GM23338 (cell line): ENCODE results near the gene FASTKD3. TPM values are rescaled to one million over a fixed set of nuclear protein-coding genes. Genes with fewer than 3 reads are reported as not detected.

Experiments used
- ATAC-seq: fragments of 200-7000 bp; cut with Tn5 transposase; 3 replicates; pipeline ENCODE4 v1.9.1; 2020
- DNase-seq: peaks from one replicate; pipeline ENCODE4 v3.0.0-alpha.2; 2015; ENCODE audit warnings: low spot score
- H2AFZ ChIP-seq: fragments of 200-600 bp; sonication (generic); 2 replicates; pipeline ENCODE4 v1.8.0; 2016; ENCODE audit warnings: antibody characterized with exemption, mild to moderate bottlenecking, moderate library complexity
- H3F3A ChIP-seq: fragments of 200-600 bp; sonication (generic); replicated peaks from 2 replicates; pipeline ENCODE4 v1.8.0; 2017; ENCODE audit warnings: antibody characterized with exemption, mixed run types, low read depth
- H3K27ac ChIP-seq: fragments of 200-600 bp; sonication (generic); 2 replicates; pipeline ENCODE4 v1.6.1; 2016; ENCODE audit warnings: low read depth
- H3K27me3 ChIP-seq: fragments of 200-600 bp; sonication (generic); 2 replicates; pipeline ENCODE4 v1.8.0; 2016; ENCODE audit warnings: mild to moderate bottlenecking, mixed run types, moderate library complexity; ENCODE audit not compliant: insufficient read depth
- H3K36me3 ChIP-seq: fragments of 200-600 bp; sonication (generic); 2 replicates; pipeline ENCODE4 v1.8.0; 2016; ENCODE audit warnings: mild to moderate bottlenecking; ENCODE audit not compliant: insufficient read depth
- H3K4me1 ChIP-seq: fragments of 200-600 bp; sonication (generic); 2 replicates; pipeline ENCODE4 v1.8.0; 2016; ENCODE audit warnings: mild to moderate bottlenecking, moderate library complexity; ENCODE audit not compliant: insufficient read depth
- H3K4me2 ChIP-seq: fragments of 200-600 bp; sonication (generic); 2 replicates; pipeline ENCODE4 v1.7.1; 2017; ENCODE audit warnings: mixed run types
- H3K4me3 ChIP-seq: fragments of 200-600 bp; sonication (generic); 2 replicates; pipeline ENCODE4 v1.6.1; 2016; ENCODE audit warnings: mixed run types
- H3K79me2 ChIP-seq: fragments of 200-600 bp; sonication (generic); replicated peaks from 2 replicates; pipeline ENCODE4 v1.8.0; 2017; ENCODE audit warnings: mild to moderate bottlenecking; ENCODE audit not compliant: insufficient read depth
- H3K9me2 ChIP-seq: fragments of 200-600 bp; sonication (generic); 2 replicates; pipeline ENCODE4 v1.8.0; 2017; ENCODE audit not compliant: insufficient read depth
- H4K20me1 ChIP-seq: fragments of 200-600 bp; sonication (generic); replicated peaks from 2 replicates; pipeline ENCODE4 v1.8.0; 2017; ENCODE audit warnings: mild to moderate bottlenecking; ENCODE audit not compliant: insufficient read depth
- H3K27ac Mint-ChIP-seq: 2 replicates; pipeline ENCODE4 v1.8.0; 2020; ENCODE audit warnings: inconsistent platforms, mild to moderate bottlenecking, moderate library complexity, mixed read lengths
- H3K27me3 Mint-ChIP-seq: 3 replicates; pipeline ENCODE4 v1.8.0; 2022; ENCODE audit warnings: low read depth, mild to moderate bottlenecking, moderate library complexity, mixed read lengths, inconsistent platforms; ENCODE audit not compliant: insufficient read depth, poor library complexity
- H3K36me3 Mint-ChIP-seq: 3 replicates; pipeline ENCODE4 v1.8.0; 2021; ENCODE audit warnings: low read depth, mild to moderate bottlenecking, inconsistent platforms, moderate library complexity, mixed read lengths
- H3K4me1 Mint-ChIP-seq: 3 replicates; pipeline ENCODE4 v1.8.0; 2020; ENCODE audit warnings: mild to moderate bottlenecking, inconsistent platforms, mixed read lengths
- H3K4me3 Mint-ChIP-seq: 3 replicates; pipeline ENCODE4 v1.8.0; 2021; ENCODE audit warnings: moderate library complexity, mild to moderate bottlenecking, inconsistent platforms, mixed read lengths
- H3K9me3 Mint-ChIP-seq: 3 replicates; pipeline ENCODE4 v1.8.0; 2020; ENCODE audit warnings: moderate library complexity, mild to moderate bottlenecking, inconsistent platforms, mixed read lengths
- ETS1 ChIP-seq: IDR thresholded peaks from 2 replicates; pipeline ENCODE4 v1.6.1; 2016; ENCODE audit warnings: antibody characterized with exemption
- EZH2 ChIP-seq: fragments of 200-600 bp; sonication (generic); IDR thresholded peaks from one replicate; pipeline ENCODE4 v1.8.0; 2017; ENCODE audit warnings: antibody characterized with exemption, mild to moderate bottlenecking, low read depth; ENCODE audit not compliant: unreplicated experiment
- EZH2phosphoT487 ChIP-seq: fragments of 200-600 bp; sonication (generic); IDR thresholded peaks from one replicate; pipeline ENCODE4 v1.8.1; 2018; ENCODE audit warnings: antibody characterized with exemption; ENCODE audit not compliant: unreplicated experiment
- JUNB ChIP-seq: IDR thresholded peaks from one replicate; pipeline ENCODE4 v1.6.1; 2016; ENCODE audit warnings: antibody characterized with exemption; ENCODE audit not compliant: unreplicated experiment
- NANOG ChIP-seq: IDR thresholded peaks from 2 replicates; pipeline ENCODE4 v1.6.1; 2016; ENCODE audit warnings: antibody characterized with exemption, borderline replicate concordance
- STAT1 ChIP-seq: IDR thresholded peaks from one replicate; pipeline ENCODE4 v1.6.1; 2016; ENCODE audit warnings: antibody characterized with exemption; ENCODE audit not compliant: unreplicated experiment
- ZNF114 ChIP-seq: fragments of 250-450 bp; sonication (Bioruptor Pico); IDR thresholded peaks from 2 replicates; pipeline ENCODE4 v1.5.0; 2020; ENCODE audit warnings: mild to moderate bottlenecking, moderate library complexity
- ZNF331 ChIP-seq: fragments of 250-450 bp; sonication (Bioruptor Pico); IDR thresholded peaks from 2 replicates; pipeline ENCODE4 v1.5.0; 2020; ENCODE audit warnings: low read depth, mild to moderate bottlenecking, moderate library complexity
- polyA plus RNA-seq: library from polyadenylated mRNA; unstranded; fragments of >200 nt; fragmentation: Nextera tagmentation; extraction: Ambion mirVana; gene quantifications from 2 replicates; pipeline ENCODE4 v1.2.1, GENCODE V29; 2016
- total RNA-seq: library from RNA; depleted of rRNA; stranded (reverse); fragments of >200 nt; shearing (Covaris generic); gene quantifications from 2 replicates; pipeline ENCODE4 v1.2.3, GENCODE V29; 2014
- TF ChIP-seq, protein P1 (sequence below): IDR thresholded peaks from one replicate; pipeline ENCODE4 v1.6.1; 2018; ENCODE audit warnings: antibody characterized with exemption; ENCODE audit not compliant: unreplicated experiment
- TF ChIP-seq, protein P2 (sequence below), 2 experiments: fragments of 200-600 bp in 1 of 2; sonication (generic) in 1 of 2; conservative IDR thresholded peaks; 2 replicates each; pipeline versions ENCODE4 v1.5.1 to v1.6.1; 2016 to 2017; ENCODE audit warnings: antibody characterized with exemption in 2 of 2, low read depth in 2 of 2, mild to moderate bottlenecking in 2 of 2, moderate library complexity in 1 of 2

FASTKD3 gene
- total and polyA plus RNA-seq, 2 experiments from 2014 or later, result 10.8 to 13.5 TPM

GRCh38 chr5:7877851-7878250 lies 9.0 kb upstream of the FASTKD3 start (continued):
- TF ChIP-seq, protein P1, sequence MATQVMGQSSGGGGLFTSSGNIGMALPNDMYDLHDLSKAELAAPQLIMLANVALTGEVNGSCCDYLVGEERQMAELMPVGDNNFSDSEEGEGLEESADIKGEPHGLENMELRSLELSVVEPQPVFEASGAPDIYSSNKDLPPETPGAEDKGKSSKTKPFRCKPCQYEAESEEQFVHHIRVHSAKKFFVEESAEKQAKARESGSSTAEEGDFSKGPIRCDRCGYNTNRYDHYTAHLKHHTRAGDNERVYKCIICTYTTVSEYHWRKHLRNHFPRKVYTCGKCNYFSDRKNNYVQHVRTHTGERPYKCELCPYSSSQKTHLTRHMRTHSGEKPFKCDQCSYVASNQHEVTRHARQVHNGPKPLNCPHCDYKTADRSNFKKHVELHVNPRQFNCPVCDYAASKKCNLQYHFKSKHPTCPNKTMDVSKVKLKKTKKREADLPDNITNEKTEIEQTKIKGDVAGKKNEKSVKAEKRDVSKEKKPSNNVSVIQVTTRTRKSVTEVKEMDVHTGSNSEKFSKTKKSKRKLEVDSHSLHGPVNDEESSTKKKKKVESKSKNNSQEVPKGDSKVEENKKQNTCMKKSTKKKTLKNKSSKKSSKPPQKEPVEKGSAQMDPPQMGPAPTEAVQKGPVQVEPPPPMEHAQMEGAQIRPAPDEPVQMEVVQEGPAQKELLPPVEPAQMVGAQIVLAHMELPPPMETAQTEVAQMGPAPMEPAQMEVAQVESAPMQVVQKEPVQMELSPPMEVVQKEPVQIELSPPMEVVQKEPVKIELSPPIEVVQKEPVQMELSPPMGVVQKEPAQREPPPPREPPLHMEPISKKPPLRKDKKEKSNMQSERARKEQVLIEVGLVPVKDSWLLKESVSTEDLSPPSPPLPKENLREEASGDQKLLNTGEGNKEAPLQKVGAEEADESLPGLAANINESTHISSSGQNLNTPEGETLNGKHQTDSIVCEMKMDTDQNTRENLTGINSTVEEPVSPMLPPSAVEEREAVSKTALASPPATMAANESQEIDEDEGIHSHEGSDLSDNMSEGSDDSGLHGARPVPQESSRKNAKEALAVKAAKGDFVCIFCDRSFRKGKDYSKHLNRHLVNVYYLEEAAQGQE, result no peak
- TF ChIP-seq EZH2 (no peak), ZNF114 (CRISPR knock-in tag) (no peak), STAT1 (no peak), NANOG (no peak), EZH2phosphoT487 (no peak)

DNA sequence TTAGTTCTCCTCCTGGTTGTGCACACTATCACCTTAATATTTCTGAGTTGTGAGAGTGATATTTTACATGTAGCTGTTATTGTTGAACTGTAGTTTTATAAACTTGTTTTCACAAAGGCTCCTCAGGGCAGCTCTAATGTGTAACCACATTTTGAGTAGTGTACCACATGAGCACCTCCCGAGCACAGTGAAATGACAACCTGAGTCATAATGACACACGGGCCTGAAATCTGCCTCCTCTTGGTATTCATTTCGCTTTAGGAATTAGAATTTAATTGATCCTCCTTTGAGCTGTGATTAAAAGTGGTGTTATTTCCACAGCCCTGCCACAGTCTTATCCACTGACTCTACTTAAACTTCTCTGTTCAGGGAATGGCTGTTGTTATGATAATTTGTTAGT lies 8.0 kb upstream of the FASTKD3 start:
- no peak overlapping the region for H3K4me3 Mint-ChIP-seq
- no peak for ATAC-seq
- DNase-seq, result no peak

More for the DNA sequence above, 8.0 kb upstream of the FASTKD3 start:
- no peaks in the 10 kb centered on the region for H3K9me3 Mint-ChIP-seq
- H3K27ac ChIP-seq, result no peak overlapping the region
- H3K4me1 ChIP-seq, result no peaks in the 10 kb centered on the region
- H4K20me1 ChIP-seq, result peaks cover 32% of the 10 kb centered on the region
- peaks cover 67% of the 10 kb centered on the region for H3K36me3 Mint-ChIP-seq
- H3K36me3 ChIP-seq, result peaks cover 47% of the 10 kb centered on the region; the same call in 1 of the 2 replicates
- H2AFZ ChIP-seq, result no peak overlapping the region
- H3K27me3 ChIP-seq, result no peaks in the 10 kb centered on the region
- no peak overlapping the region for H3K4me2 ChIP-seq
- H3K4me1 Mint-ChIP-seq, result peaks cover 4% of the 10 kb centered on the region; the same call in 1 of the 3 replicates
- H3K79me2 ChIP-seq, result peaks cover 63% of the 10 kb centered on the region
- no peak for TF ChIP-seq EZH2phosphoT487
- TF ChIP-seq ETS1, result no peak
- no peak for TF ChIP-seq JUNB
- TF ChIP-seq ZNF331 (CRISPR knock-in tag), result no peak
- no peak for TF ChIP-seq STAT1
- TF ChIP-seq, protein P2, sequence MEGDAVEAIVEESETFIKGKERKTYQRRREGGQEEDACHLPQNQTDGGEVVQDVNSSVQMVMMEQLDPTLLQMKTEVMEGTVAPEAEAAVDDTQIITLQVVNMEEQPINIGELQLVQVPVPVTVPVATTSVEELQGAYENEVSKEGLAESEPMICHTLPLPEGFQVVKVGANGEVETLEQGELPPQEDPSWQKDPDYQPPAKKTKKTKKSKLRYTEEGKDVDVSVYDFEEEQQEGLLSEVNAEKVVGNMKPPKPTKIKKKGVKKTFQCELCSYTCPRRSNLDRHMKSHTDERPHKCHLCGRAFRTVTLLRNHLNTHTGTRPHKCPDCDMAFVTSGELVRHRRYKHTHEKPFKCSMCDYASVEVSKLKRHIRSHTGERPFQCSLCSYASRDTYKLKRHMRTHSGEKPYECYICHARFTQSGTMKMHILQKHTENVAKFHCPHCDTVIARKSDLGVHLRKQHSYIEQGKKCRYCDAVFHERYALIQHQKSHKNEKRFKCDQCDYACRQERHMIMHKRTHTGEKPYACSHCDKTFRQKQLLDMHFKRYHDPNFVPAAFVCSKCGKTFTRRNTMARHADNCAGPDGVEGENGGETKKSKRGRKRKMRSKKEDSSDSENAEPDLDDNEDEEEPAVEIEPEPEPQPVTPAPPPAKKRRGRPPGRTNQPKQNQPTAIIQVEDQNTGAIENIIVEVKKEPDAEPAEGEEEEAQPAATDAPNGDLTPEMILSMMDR (conservative IDR thresholded peaks at IDR 0.05; ENCODE audit: low read depth in 2 of 2), result no peak
- no peak overlapping the region for H3K27ac Mint-ChIP-seq
- H3K27me3 Mint-ChIP-seq, result no peaks in the 10 kb centered on the region
- H3K4me3 ChIP-seq, result no peak overlapping the region
- no peaks in the 10 kb centered on the region for H3F3A ChIP-seq
- no peaks in the 10 kb centered on the region for H3K9me2 ChIP-seq
